ENCODE data around the gene SF1. TPM values are rescaled to one million over a fixed set of nuclear protein-coding genes. Genes with fewer than 3 reads are reported as not detected.

The SF1 gene
- total RNA-seq, 1 experiment from 2014 or later: 472 TPM

DNA sequence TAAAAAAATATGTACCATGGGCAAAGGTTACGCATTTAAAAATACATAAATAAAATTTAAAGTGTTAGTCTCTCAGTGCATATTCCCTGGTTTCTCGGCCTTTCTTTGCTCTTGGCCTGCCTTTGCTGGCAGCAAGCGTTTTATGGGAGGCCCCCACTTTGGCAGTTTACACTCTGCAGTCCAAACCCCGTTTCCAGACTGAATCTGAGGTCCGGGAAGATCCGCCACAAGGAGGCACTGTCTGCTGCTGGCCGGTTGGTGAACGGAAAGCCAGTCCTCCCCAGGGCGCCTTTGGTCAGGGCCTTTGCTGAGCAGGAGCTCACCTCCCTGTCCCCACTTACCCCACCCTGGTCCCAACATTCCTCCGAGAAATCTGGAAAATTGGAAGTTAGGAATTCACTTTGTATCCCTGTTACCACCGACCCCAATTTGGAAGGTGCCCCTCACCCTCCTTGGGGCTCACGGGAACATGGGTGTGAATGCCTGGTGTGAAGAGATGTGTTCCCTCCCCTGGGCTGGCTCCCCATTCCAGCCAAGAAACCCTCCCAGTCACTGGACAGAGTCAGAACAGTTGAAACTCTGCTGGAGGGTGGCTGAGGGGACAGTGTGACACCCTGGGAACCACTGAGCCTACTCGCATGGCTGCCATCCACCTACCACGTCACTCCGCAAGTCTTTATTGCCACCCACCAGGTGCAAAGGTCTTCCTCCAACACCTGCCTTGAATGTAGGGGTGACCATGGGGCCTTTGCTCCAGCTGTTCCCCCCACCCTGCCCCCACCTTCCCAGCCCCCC lies 9.4 kb upstream of the SF1 start:
- Histone ChIP-seq H3K9me3 (ENCODE audit: low read depth, low read length, poor library complexity, severe bottlenecking) (no peaks in the 10 kb centered on the region), H3K27ac (ENCODE audit: low read depth, low read length, poor library complexity, severe bottlenecking) (no peak overlapping the region), H3K4me1 (ENCODE audit: insufficient read depth, low read length, poor library complexity, severe bottlenecking) (no peaks in the 10 kb centered on the region), H3K36me3 (ENCODE audit: insufficient read depth, low read length, poor library complexity, severe bottlenecking) (peaks cover 4% of the 10 kb centered on the region), H3K27me3 (replicated peaks; ENCODE audit: insufficient read depth, low read depth, low read length, poor library complexity) (no peaks in the 10 kb centered on the region), H3K4me3 (ENCODE audit: low read depth, low read length, poor library complexity, severe bottlenecking) (no peak overlapping the region)
- CTCF ChIA-PET: interaction anchor here (0.8 kb wide), 1 partner anchor 12 kb away, joined by 4 read pairs; no protein-coding TSS in a partner anchor
- POLR2A ChIA-PET (ENCODE audit: low non-redundant PET): no interaction called here
- no TSS peak for BruUV-seq (replicated peaks)
- TF ChIP-seq, protein P1, sequence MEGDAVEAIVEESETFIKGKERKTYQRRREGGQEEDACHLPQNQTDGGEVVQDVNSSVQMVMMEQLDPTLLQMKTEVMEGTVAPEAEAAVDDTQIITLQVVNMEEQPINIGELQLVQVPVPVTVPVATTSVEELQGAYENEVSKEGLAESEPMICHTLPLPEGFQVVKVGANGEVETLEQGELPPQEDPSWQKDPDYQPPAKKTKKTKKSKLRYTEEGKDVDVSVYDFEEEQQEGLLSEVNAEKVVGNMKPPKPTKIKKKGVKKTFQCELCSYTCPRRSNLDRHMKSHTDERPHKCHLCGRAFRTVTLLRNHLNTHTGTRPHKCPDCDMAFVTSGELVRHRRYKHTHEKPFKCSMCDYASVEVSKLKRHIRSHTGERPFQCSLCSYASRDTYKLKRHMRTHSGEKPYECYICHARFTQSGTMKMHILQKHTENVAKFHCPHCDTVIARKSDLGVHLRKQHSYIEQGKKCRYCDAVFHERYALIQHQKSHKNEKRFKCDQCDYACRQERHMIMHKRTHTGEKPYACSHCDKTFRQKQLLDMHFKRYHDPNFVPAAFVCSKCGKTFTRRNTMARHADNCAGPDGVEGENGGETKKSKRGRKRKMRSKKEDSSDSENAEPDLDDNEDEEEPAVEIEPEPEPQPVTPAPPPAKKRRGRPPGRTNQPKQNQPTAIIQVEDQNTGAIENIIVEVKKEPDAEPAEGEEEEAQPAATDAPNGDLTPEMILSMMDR (conservative IDR thresholded peaks at IDR 0.05; ENCODE audit: low read depth, low read length): peak; percentile 88
- no peak for TF ChIP-seq EZH2 (IDR thresholded peaks at IDR 0.05; ENCODE audit: borderline replicate concordance, low read depth, low read length, poor library complexity, severe bottlenecking)
- peak; percentile 55 for DNase-seq (ENCODE audit: low spot score)
- intact Hi-C loops (cut with micrococcal nuclease; ENCODE audit: unreplicated experiment): loop anchor here (10.0 kb wide), 1 partner anchor 327 kb away; the partner anchor contains the start of genes TM7SF2 and ZNHIT2

DNA sequence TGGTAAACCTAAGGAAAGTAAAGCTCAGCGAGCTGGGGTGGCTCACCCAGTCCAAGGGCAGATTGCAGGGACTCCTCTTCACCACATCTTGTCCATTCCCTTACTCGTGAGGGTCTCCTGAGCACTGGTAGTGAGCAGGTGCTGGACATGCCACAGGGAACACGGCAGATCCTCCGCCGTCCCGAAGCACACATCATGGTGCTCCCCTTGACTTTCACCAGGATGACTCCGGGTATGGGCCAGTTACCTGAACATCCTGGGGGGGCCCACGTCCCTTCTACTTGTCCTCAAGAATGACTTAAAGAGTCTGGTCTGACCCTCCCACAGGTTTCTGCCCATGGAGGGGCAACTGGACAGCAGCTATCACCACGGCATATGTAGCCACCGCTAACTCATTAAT lies 8.0 kb upstream of the SF1 start:
- Histone ChIP-seq H3K27me3 (replicated peaks; ENCODE audit: insufficient read depth, low read depth, low read length, poor library complexity) (no peaks in the 10 kb centered on the region), H3K4me3 (ENCODE audit: low read depth, low read length, poor library complexity, severe bottlenecking) (no peak overlapping the region), H3K36me3 (ENCODE audit: insufficient read depth, low read length, poor library complexity, severe bottlenecking) (peaks cover 4% of the 10 kb centered on the region), H3K27ac (ENCODE audit: low read depth, low read length, poor library complexity, severe bottlenecking) (no peak overlapping the region), H3K9me3 (ENCODE audit: low read depth, low read length, poor library complexity, severe bottlenecking) (no peaks in the 10 kb centered on the region), H3K4me1 (ENCODE audit: insufficient read depth, low read length, poor library complexity, severe bottlenecking) (no peaks in the 10 kb centered on the region)
- intact Hi-C loops (cut with micrococcal nuclease; ENCODE audit: unreplicated experiment): loop anchor here (10.0 kb wide), 1 partner anchor 328 kb away; the partner anchor contains the start of genes TM7SF2 and ZNHIT2
- DNase-seq (ENCODE audit: low spot score): no peak
- BruUV-seq (replicated peaks): no TSS peak
- POLR2A ChIA-PET (ENCODE audit: low non-redundant PET): no interaction called here
- no peak for TF ChIP-seq EZH2 (IDR thresholded peaks at IDR 0.05; ENCODE audit: borderline replicate concordance, low read depth, low read length, poor library complexity, severe bottlenecking)
- TF ChIP-seq, protein P1 (conservative IDR thresholded peaks at IDR 0.05; ENCODE audit: low read depth, low read length): no peak
- CTCF ChIA-PET: no interaction called here

DNA sequence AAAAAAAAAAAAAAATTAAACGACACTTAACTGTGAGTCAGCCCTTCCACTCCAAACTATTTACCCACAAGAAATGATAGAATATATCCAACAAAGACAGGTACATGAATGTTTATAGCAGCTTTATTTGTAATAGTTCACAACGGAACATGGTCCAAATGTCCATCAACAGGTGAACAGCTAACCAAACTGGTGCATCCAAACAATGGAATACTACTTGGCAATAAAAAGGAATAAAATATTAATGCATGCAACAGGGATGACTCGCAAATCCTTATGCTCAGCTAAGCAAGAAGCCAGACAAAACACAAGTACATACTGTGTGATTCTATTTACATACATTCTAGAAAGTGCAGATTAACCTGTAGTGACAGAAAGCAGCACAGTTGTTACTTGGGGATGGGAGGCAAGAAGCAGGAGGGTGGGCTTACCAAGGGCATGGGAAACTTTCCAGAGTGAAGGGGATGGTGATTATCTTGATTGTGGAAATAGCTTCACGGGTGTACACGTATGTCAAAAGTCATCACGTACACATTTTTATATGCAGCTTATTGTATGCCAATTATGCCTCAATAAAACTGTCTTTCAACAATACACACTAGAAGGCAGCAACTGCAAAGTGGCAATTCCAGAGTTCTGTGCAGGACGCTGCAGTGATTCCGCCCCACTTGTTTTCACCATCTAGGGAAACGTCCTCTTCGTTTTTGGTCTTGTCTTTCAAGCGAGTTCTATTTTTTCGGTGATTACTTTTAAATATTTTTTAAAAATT lies 6.7 kb upstream of the SF1 start:
- Histone ChIP-seq H3K4me3 (ENCODE audit: low read depth, low read length, poor library complexity, severe bottlenecking) (no peak overlapping the region), H3K4me1 (ENCODE audit: insufficient read depth, low read length, poor library complexity, severe bottlenecking) (no peaks in the 10 kb centered on the region), H3K27me3 (replicated peaks; ENCODE audit: insufficient read depth, low read depth, low read length, poor library complexity) (no peaks in the 10 kb centered on the region), H3K27ac (ENCODE audit: low read depth, low read length, poor library complexity, severe bottlenecking) (no peak overlapping the region), H3K9me3 (ENCODE audit: low read depth, low read length, poor library complexity, severe bottlenecking) (no peaks in the 10 kb centered on the region), H3K36me3 (ENCODE audit: insufficient read depth, low read length, poor library complexity, severe bottlenecking) (peaks cover 3% of the 10 kb centered on the region)
- ChIA-PET CTCF (no interaction called here), POLR2A (ENCODE audit: low non-redundant PET) (no interaction called here)
- no TSS peak for BruUV-seq (replicated peaks)
- DNase-seq (ENCODE audit: low spot score): no peak
- TF ChIP-seq EZH2 (IDR thresholded peaks at IDR 0.05; ENCODE audit: borderline replicate concordance, low read depth, low read length, poor library complexity, severe bottlenecking): no peak
- TF ChIP-seq, protein P1 (conservative IDR thresholded peaks at IDR 0.05; ENCODE audit: low read depth, low read length): no peak
- intact Hi-C loops (cut with micrococcal nuclease; ENCODE audit: unreplicated experiment): loop anchor here (10.0 kb wide), 1 partner anchor 330 kb away; the partner anchor contains the start of genes TM7SF2 and ZNHIT2
